Gastroesophageal sphincter (tissue), 3 donors: ENCODE results near the gene IDUA.

Source experiments
- EP300 ChIP-seq: sonication (generic); formaldehyde crosslinking; IDR thresholded peaks from one replicate; pipeline ENCODE4 v1.6.1; 2017; ENCODE audit warnings: antibody characterized with exemption, mild to moderate bottlenecking
- POLR2A ChIP-seq, 2 donors: fragments of 450-650 bp; IDR thresholded peaks; one replicate each; pipeline ENCODE4 v1.6.1; 2017; ENCODE audit warnings: antibody characterized with exemption in 2 of 2, mild to moderate bottlenecking in 2 of 2, moderate library complexity in 1 of 2
- POLR2AphosphoS5 ChIP-seq: sonication (generic); formaldehyde crosslinking; IDR thresholded peaks from one replicate; pipeline ENCODE4 v1.6.1; 2017; ENCODE audit warnings: antibody characterized with exemption
- TF ChIP-seq, protein P1 (sequence below), 4 experiments: fragments of 200-600 bp in 2 of 4; fragments of 450-650 bp in 2 of 4; sonication (generic) in 1 of 4; IDR thresholded peaks; one replicate each; pipeline ENCODE4 v1.5.1; 2017 to 2019; ENCODE audit warnings: antibody characterized with exemption in 4 of 4, mild to moderate bottlenecking in 2 of 4, moderate library complexity in 2 of 4

DNA sequence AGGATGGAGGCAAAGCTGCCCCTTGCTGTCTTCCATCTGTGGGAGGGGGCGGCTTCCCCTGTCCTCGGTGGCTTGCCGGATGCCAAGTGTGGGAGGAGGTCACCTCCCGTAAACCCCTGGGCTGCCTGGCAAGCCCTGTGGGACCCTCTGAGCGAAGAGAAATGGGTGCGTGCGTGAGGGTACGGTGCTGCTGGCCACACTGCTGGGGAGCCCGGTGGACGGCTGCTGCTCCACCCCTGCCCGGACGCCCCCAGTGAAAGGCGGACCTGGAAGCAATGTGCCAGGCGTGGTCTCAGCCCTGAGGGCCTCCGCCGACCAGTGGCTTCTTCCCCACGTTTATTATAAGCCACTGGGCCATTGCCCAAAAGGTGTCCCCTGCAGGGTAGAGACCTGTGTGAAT lies 4.6 kb upstream of the IDUA start:
- TF ChIP-seq POLR2AphosphoS5 = no peak
- TF ChIP-seq, protein P1, sequence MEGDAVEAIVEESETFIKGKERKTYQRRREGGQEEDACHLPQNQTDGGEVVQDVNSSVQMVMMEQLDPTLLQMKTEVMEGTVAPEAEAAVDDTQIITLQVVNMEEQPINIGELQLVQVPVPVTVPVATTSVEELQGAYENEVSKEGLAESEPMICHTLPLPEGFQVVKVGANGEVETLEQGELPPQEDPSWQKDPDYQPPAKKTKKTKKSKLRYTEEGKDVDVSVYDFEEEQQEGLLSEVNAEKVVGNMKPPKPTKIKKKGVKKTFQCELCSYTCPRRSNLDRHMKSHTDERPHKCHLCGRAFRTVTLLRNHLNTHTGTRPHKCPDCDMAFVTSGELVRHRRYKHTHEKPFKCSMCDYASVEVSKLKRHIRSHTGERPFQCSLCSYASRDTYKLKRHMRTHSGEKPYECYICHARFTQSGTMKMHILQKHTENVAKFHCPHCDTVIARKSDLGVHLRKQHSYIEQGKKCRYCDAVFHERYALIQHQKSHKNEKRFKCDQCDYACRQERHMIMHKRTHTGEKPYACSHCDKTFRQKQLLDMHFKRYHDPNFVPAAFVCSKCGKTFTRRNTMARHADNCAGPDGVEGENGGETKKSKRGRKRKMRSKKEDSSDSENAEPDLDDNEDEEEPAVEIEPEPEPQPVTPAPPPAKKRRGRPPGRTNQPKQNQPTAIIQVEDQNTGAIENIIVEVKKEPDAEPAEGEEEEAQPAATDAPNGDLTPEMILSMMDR (IDR thresholded peaks at IDR 0.05) = no peak
- no peak for TF ChIP-seq POLR2A (IDR thresholded peaks at IDR 0.05)
- no peak for TF ChIP-seq EP300
